A549 treated with GW870086 at 1 μM for 4 hours (cell line): ENCODE results near the gene PURA. TPM values are rescaled to one million over a fixed set of nuclear protein-coding genes. Genes with fewer than 3 reads are reported as not detected.

Source experiments
- total RNA-seq: library from RNA; stranded (reverse); fragments of 200-300 nt; extraction: Qiagen RNA extraction; gene quantifications from 5 replicates; pipeline ENCODE4 v1.2.3, GENCODE V29; 2022; ENCODE audit warnings: low read depth

The PURA gene
- 3.8 to 6.5 TPM (median 5.7 TPM) in 5 replicates for total RNA-seq

GRCh38 chr5:140113699-140114263 lies at the start of gene PURA:
TSS of gene PURA (plus strand) at chr5:140114109. CDS start at chr5:140114182, 73 bp downstream.

GRCh38 chr5:140125637-140126036 lies 11.7 kb downstream of the PURA start, which contains the start of gene IGIP:
TSS of gene IGIP (plus strand) at chr5:140125937. CDS start at chr5:140128477, 2,540 bp downstream.

GRCh38 chr5:140174465-140175366 lies 60.8 kb downstream of the PURA start, which contains the start of gene CYSTM1:
TSS of gene CYSTM1 (plus strand) at chr5:140175188. CDS start at chr5:140194466, 19,278 bp downstream.

Other genes starting within 250 kb of the PURA start
- 1.4 to 2.2 TPM (median 1.6 TPM) in 5 replicates for gene NRG2, start 70.8 kb upstream of the PURA start, total RNA-seq
- 0.75 to 1.0 TPM (median 0.83 TPM) in 5 replicates for gene IGIP, start 11.8 kb downstream of the PURA start, total RNA-seq
- 157 to 230 TPM (median 166 TPM) in 5 replicates for gene CYSTM1, start 61.1 kb downstream of the PURA start, total RNA-seq
- 89.8 to 116 TPM (median 93.0 TPM) in 5 replicates for gene PFDN1, start 189.0 kb downstream of the PURA start, total RNA-seq
- gene HBEGF, start 232.5 kb downstream of the PURA start, total RNA-seq = 5.2 to 6.3 TPM (median 5.7 TPM) in 5 replicates
- gene SLC4A9, start 246.1 kb downstream of the PURA start, total RNA-seq = 0.09 to 0.18 TPM (median 0.10 TPM) in 3 of 5 replicates, not detected in the others